T1000 (cell line): ENCODE measurements around the gene ECI1.

ENCODE experiments used
- DNase-seq: peaks from one replicate; lab custom pipeline; 2025; ENCODE audit warnings: mixed read lengths; lab: John Stamatoyannopoulos, UW

Gene ECI1

GRCh38 chr16:2251296-2252111, at the start of gene ECI1:
Gene ECI1 (minus strand): TSS chr16:2251587. CDS start chr16:2251566, 21 bp downstream.
- peak; percentile 96 for DNase-seq

GRCh38 chr16:2299915-2300192, 48.5 kb upstream of the ECI1 start:
- DNase-seq, result no peak

GRCh38 chr16:2299121-2299914, 47.9 kb upstream of the ECI1 start:
- DNase-seq, result no peak

- no peak for DNase-seq
Observed at GRCh38 chr16:2298621-2299020, 47.2 kb upstream of the ECI1 start.

- DNase-seq, result no peak
Observed at GRCh38 chr16:2297506-2297860, 46.1 kb upstream of the ECI1 start.

GRCh38 chr16:2296661-2297505, 45.5 kb upstream of the ECI1 start:
- DNase-seq, result no peak

GRCh38 chr16:2295056-2295798, 43.8 kb upstream of the ECI1 start:
- no peak for DNase-seq

GRCh38 chr16:2292221-2292620, 40.8 kb upstream of the ECI1 start:
- no peak for DNase-seq

- no peak for DNase-seq
Observed at GRCh38 chr16:2289282-2289681, 37.9 kb upstream of the ECI1 start.

- no peak for DNase-seq
Observed at GRCh38 chr16:2288726-2289125, 37.3 kb upstream of the ECI1 start.

GRCh38 chr16:2287916-2288547, 36.6 kb upstream of the ECI1 start:
- no peak for DNase-seq

- no peak for DNase-seq
Observed at GRCh38 chr16:2286550-2286949, 35.2 kb upstream of the ECI1 start.

- DNase-seq, result no peak
Observed at GRCh38 chr16:2285731-2286191, 34.4 kb upstream of the ECI1 start.

GRCh38 chr16:2284797-2285576, 33.6 kb upstream of the ECI1 start:
- DNase-seq, result no peak

- DNase-seq, result no peak
Observed at GRCh38 chr16:2284001-2284770, 32.8 kb upstream of the ECI1 start.

- no peak for DNase-seq
Observed at GRCh38 chr16:2282866-2283555, 31.6 kb upstream of the ECI1 start.

GRCh38 chr16:2282262-2282661, 30.9 kb upstream of the ECI1 start:
- no peak for DNase-seq

GRCh38 chr16:2280981-2281542, 29.7 kb upstream of the ECI1 start:
- no peak for DNase-seq

GRCh38 chr16:2280461-2280860, 29.1 kb upstream of the ECI1 start:
- DNase-seq, result no peak
